DOHH2 (cell line): ENCODE results near the gene ALK.

Source experiments
- H3F3A ChIP-seq: fragments of 200-600 bp; sonication (generic), shearing (Covaris generic); 2 replicates; pipeline ENCODE4 v1.6.0; 2016; ENCODE audit warnings: antibody characterized with exemption, mild to moderate bottlenecking; ENCODE audit not compliant: control insufficient read depth, insufficient read depth
- H3K27ac ChIP-seq: fragments of 200-600 bp; sonication (generic); 2 replicates; pipeline ENCODE4 v1.5.1; 2014; ENCODE audit warnings: low read depth, mild to moderate bottlenecking, low read length, moderate library complexity
- H3K27me3 ChIP-seq: fragments of 200-600 bp; sonication (generic); 2 replicates; pipeline ENCODE4 v1.6.1; 2014; ENCODE audit warnings: mild to moderate bottlenecking, low read length, mixed read lengths; ENCODE audit not compliant: control insufficient read depth
- H3K36me3 ChIP-seq: fragments of 200-600 bp; sonication (generic); 2 replicates; pipeline ENCODE4 v1.6.1; 2014; ENCODE audit warnings: mild to moderate bottlenecking, low read length, moderate library complexity, mixed read lengths; ENCODE audit not compliant: control insufficient read depth
- H3K4me1 ChIP-seq: fragments of 200-600 bp; sonication (generic); 2 replicates; pipeline ENCODE4 v1.6.1; 2014; ENCODE audit warnings: mild to moderate bottlenecking, low read length, mixed read lengths; ENCODE audit not compliant: control insufficient read depth
- H3K4me2 ChIP-seq: fragments of 200-600 bp; sonication (generic); 2 replicates; pipeline ENCODE4 v1.6.0; 2014; ENCODE audit warnings: mild to moderate bottlenecking, low read length, moderate library complexity
- H3K4me3 ChIP-seq: fragments of 200-600 bp; sonication (generic); 2 replicates; pipeline ENCODE4 v1.5.1; 2014; ENCODE audit warnings: mild to moderate bottlenecking, low read length, mixed read lengths
- H3K79me2 ChIP-seq: fragments of 200-600 bp; sonication (generic); 2 replicates; pipeline ENCODE4 v1.6.1; 2014; ENCODE audit warnings: mild to moderate bottlenecking, low read length, mixed read lengths; ENCODE audit not compliant: control insufficient read depth
- H3K9me2 ChIP-seq: fragments of 200-600 bp; sonication (generic); replicated peaks from 2 replicates; pipeline ENCODE4 v1.6.1; 2014; ENCODE audit warnings: mild to moderate bottlenecking, low read length, mixed read lengths; ENCODE audit not compliant: control insufficient read depth
- H3K9me3 ChIP-seq: fragments of 200-600 bp; sonication (generic); 2 replicates; pipeline ENCODE4 v1.6.1; 2014; ENCODE audit warnings: antibody characterized with exemption, low read length, mixed read lengths; ENCODE audit not compliant: control insufficient read depth, insufficient read depth
- H4K20me1 ChIP-seq: fragments of 200-600 bp; sonication (generic); 2 replicates; pipeline ENCODE4 v1.6.0; 2014; ENCODE audit warnings: low read depth, mild to moderate bottlenecking, antibody characterized with exemption, low read length, moderate library complexity; ENCODE audit not compliant: control insufficient read depth, insufficient read depth
- EZH2phosphoT487 ChIP-seq: fragments of 200-600 bp; sonication (generic); IDR thresholded peaks from 2 replicates; pipeline ENCODE4 v1.6.1; 2017; ENCODE audit warnings: borderline replicate concordance, mild to moderate bottlenecking, antibody characterized with exemption, low read length, moderate library complexity, mixed read lengths
- TF ChIP-seq, protein P1 (sequence below): fragments of 200-600 bp; sonication (generic); IDR thresholded peaks from one replicate; pipeline ENCODE4 v1.5.1; 2014; ENCODE audit warnings: antibody characterized with exemption, mild to moderate bottlenecking, low read depth, low read length; ENCODE audit not compliant: poor library complexity, severe bottlenecking

Gene ALK

GRCh38 chr2:29688429-29688828 is 233.0 kb downstream of the ALK start:
- no peak overlapping the region for H3K4me3 ChIP-seq
- H4K20me1 ChIP-seq = no peaks in the 10 kb centered on the region
- no peaks in the 10 kb centered on the region for H3K9me3 ChIP-seq
- no peaks in the 10 kb centered on the region for H3K4me1 ChIP-seq
- no peaks in the 10 kb centered on the region for H3K27me3 ChIP-seq
- H3K79me2 ChIP-seq = no peaks in the 10 kb centered on the region
- no peak overlapping the region for H3K27ac ChIP-seq
- H3K4me2 ChIP-seq = no peak overlapping the region
- H3K9me2 ChIP-seq = no peaks in the 10 kb centered on the region
- no peaks in the 10 kb centered on the region for H3F3A ChIP-seq
- TF ChIP-seq, protein P1, sequence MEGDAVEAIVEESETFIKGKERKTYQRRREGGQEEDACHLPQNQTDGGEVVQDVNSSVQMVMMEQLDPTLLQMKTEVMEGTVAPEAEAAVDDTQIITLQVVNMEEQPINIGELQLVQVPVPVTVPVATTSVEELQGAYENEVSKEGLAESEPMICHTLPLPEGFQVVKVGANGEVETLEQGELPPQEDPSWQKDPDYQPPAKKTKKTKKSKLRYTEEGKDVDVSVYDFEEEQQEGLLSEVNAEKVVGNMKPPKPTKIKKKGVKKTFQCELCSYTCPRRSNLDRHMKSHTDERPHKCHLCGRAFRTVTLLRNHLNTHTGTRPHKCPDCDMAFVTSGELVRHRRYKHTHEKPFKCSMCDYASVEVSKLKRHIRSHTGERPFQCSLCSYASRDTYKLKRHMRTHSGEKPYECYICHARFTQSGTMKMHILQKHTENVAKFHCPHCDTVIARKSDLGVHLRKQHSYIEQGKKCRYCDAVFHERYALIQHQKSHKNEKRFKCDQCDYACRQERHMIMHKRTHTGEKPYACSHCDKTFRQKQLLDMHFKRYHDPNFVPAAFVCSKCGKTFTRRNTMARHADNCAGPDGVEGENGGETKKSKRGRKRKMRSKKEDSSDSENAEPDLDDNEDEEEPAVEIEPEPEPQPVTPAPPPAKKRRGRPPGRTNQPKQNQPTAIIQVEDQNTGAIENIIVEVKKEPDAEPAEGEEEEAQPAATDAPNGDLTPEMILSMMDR = no peak
- no peak for TF ChIP-seq EZH2phosphoT487
- no peaks in the 10 kb centered on the region for H3K36me3 ChIP-seq

- Histone ChIP-seq H3K9me2 (no peaks in the 10 kb centered on the region), H3K4me2 (no peak overlapping the region), H3K4me1 (no peaks in the 10 kb centered on the region), H3K36me3 (no peaks in the 10 kb centered on the region), H3K79me2 (no peaks in the 10 kb centered on the region), H3K27ac (no peak overlapping the region), H3K4me3 (no peak overlapping the region), H3F3A (no peaks in the 10 kb centered on the region), H3K27me3 (no peaks in the 10 kb centered on the region), H3K9me3 (no peaks in the 10 kb centered on the region), H4K20me1 (no peaks in the 10 kb centered on the region)
- no peak for TF ChIP-seq EZH2phosphoT487
- TF ChIP-seq, protein P1 = no peak
These were observed 234.3 kb downstream of the ALK start for GRCh38 chr2:29687121-29687520.

DNA sequence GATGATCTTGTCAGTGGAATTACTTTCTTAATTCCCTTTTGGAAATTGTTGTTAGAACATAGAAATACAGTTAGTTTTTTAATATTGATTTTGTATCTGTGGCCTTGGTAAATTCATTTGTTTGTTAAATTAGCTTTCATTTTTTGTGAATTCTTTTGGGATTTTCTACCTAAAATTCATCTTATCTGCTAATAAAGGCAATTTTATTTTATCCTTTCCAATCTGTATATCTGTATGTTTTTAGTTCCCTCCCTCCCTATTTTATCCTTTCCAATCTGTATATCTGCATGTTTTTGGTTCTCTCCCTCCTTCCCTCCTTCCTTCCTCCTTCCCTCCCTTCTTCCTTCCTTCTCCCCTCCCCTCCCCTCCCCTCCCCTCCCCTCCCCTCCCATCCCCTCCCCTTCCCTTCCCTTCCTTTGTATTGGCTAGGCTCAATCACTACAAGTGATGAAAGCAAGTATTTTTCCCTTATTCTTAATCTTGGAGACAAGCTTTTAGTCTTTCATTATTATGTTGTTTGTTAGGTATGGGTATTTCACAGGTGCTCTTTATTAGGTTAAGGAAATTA is 244.4 kb downstream of the ALK start:
- no peak for TF ChIP-seq EZH2phosphoT487
- TF ChIP-seq, protein P1 = no peak
- Histone ChIP-seq H4K20me1 (no peaks in the 10 kb centered on the region), H3F3A (no peaks in the 10 kb centered on the region), H3K9me2 (no peaks in the 10 kb centered on the region), H3K9me3 (no peaks in the 10 kb centered on the region), H3K4me2 (no peak overlapping the region), H3K27ac (no peak overlapping the region), H3K36me3 (no peaks in the 10 kb centered on the region), H3K4me3 (no peak overlapping the region), H3K4me1 (no peaks in the 10 kb centered on the region), H3K79me2 (no peaks in the 10 kb centered on the region), H3K27me3 (no peaks in the 10 kb centered on the region)

DNA sequence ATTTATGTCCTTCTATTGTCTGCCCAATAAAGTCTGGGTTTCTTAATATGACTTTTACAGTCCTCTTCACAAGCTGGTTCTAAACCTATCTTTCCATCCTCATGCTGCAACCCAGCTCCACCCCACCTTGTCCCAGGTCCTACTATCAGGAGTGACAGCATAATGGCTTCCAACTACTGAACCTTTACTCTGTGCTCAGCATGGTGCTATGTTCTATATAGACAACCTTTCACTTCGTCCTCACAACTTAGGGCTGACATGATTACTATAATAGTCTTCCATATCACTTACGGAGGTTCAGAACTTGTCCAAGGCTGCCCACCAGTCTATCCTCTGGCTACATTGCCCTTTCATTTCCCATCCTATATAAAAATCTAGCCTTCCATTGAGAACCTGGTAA is 256.8 kb downstream of the ALK start:
- TF ChIP-seq, protein P1 = no peak
- no peak for TF ChIP-seq EZH2phosphoT487
- H3K4me1 ChIP-seq = no peaks in the 10 kb centered on the region
- H3K27me3 ChIP-seq = no peaks in the 10 kb centered on the region
- no peak overlapping the region for H3K4me3 ChIP-seq
- H4K20me1 ChIP-seq = no peaks in the 10 kb centered on the region
- no peaks in the 10 kb centered on the region for H3K9me3 ChIP-seq
- no peaks in the 10 kb centered on the region for H3K9me2 ChIP-seq
- H3K36me3 ChIP-seq = no peaks in the 10 kb centered on the region
- no peaks in the 10 kb centered on the region for H3K79me2 ChIP-seq
- no peak overlapping the region for H3K4me2 ChIP-seq
- H3F3A ChIP-seq = no peaks in the 10 kb centered on the region
- H3K27ac ChIP-seq = no peak overlapping the region
